Breast epithelium (tissue), 4 donors: ENCODE measurements around the gene STX12. TPM values are rescaled to one million over a fixed set of nuclear protein-coding genes. Genes with fewer than 3 reads are reported as not detected.

Source experiments
- DNase-seq, 2 donors: peaks; one replicate each; pipeline ENCODE4 v3.0.0-alpha.2; 2019; ENCODE audit warnings: low spot score in 2 of 2
- H3K27ac ChIP-seq, 2 donors: fragments of 200-600 bp; sonication (generic) in 1 of 2; one replicate each; pipeline ENCODE4 v1.5.1; 2016 to 2019; ENCODE audit warnings: mild to moderate bottlenecking in 1 of 2
- H3K27me3 ChIP-seq, 2 donors: fragments of 200-600 bp; sonication (generic) in 1 of 2; one replicate each; pipeline versions ENCODE4 v1.5.1 to v1.6.0; 2017 to 2019; ENCODE audit warnings: control low read depth in 1 of 2, mild to moderate bottlenecking in 1 of 2
- H3K36me3 ChIP-seq: fragments of 200-600 bp; one replicate; pipeline ENCODE4 v1.5.1; 2019
- H3K4me1 ChIP-seq, 2 donors: fragments of 200-600 bp; sonication (generic); one replicate each; pipeline ENCODE4 v1.5.1; 2016 to 2019; ENCODE audit warnings: control low read depth in 1 of 2
- H3K4me3 ChIP-seq, 3 donors: fragments of 200-600 bp; sonication (generic); 1 replicate in 2 of 3; 2 replicates in 1 of 3; pipeline ENCODE4 v1.5.1; 2016 to 2019; ENCODE audit warnings: mild to moderate bottlenecking in 3 of 3, moderate library complexity in 2 of 3
- H3K9me3 ChIP-seq, 2 donors: fragments of 200-600 bp; sonication (generic) in 1 of 2; one replicate each; pipeline ENCODE4 v1.5.1; 2016 to 2019; ENCODE audit warnings: control low read depth in 1 of 2
- CTCF ChIP-seq, 3 donors: fragments of 450-650 bp; IDR thresholded peaks; one replicate each; pipeline ENCODE4 v1.5.1; 2016 to 2017; ENCODE audit warnings: antibody characterized with exemption in 3 of 3, mild to moderate bottlenecking in 3 of 3, moderate library complexity in 3 of 3
- POLR2A ChIP-seq: fragments of 450-650 bp; IDR thresholded peaks from one replicate; pipeline ENCODE4 v1.6.1; 2016; ENCODE audit warnings: antibody characterized with exemption, mild to moderate bottlenecking, moderate library complexity
- POLR2AphosphoS5 ChIP-seq, 3 donors: sonication (generic); formaldehyde crosslinking; IDR thresholded peaks; one replicate each; pipeline ENCODE4 v1.6.1; 2017; ENCODE audit warnings: antibody characterized with exemption in 3 of 3
- intact Hi-C: fragments of 100-400 bp; cut with DNase I; formaldehyde crosslinking; loops from one replicate; pipeline ENCODE4 v1.15.1; 2023; ENCODE audit warnings: low total_unique reads
- total RNA-seq, 3 donors: library from RNA; depleted of rRNA; stranded (reverse); fragments of >200 nt; gene quantifications; one replicate each; pipeline ENCODE4 v1.1.0, GENCODE V29; 2016

The STX12 gene
- total RNA-seq, 3 donors from 2014 or later: 62.3 to 165 (median 80.8) TPM

GRCh38 chr1:27778056-27778455 is 5.0 kb downstream of the STX12 start:
- Histone ChIP-seq H3K27ac (no peak overlapping the region), H3K36me3 (no peaks in the 10 kb centered on the region), H3K4me3 (no peak overlapping the region), H3K4me1 (no peaks in the 10 kb centered on the region), H3K27me3 (no peaks in the 10 kb centered on the region), H3K9me3 (no peaks in the 10 kb centered on the region)
- DNase-seq: no peak
- TF ChIP-seq POLR2A: no peak
- intact Hi-C loops: no loop called here

GRCh38 chr1:27779122-27779521 is 6.1 kb downstream of the STX12 start:
- Histone ChIP-seq H3K9me3 (no peaks in the 10 kb centered on the region), H3K27ac (no peak overlapping the region), H3K4me1 (no peaks in the 10 kb centered on the region), H3K27me3 (no peaks in the 10 kb centered on the region), H3K36me3 (no peaks in the 10 kb centered on the region), H3K4me3 (no peak overlapping the region)
- intact Hi-C loops: no loop called here
- DNase-seq: no peak
- TF ChIP-seq CTCF (IDR thresholded peaks at IDR 0.05) (no peak), POLR2A (no peak), POLR2AphosphoS5 (IDR thresholded peaks at IDR 0.05) (no peak)

GRCh38 chr1:27782950-27783349 is 9.9 kb downstream of the STX12 start:
- Histone ChIP-seq H3K27ac (peak overlapping the region in 1 of 2 donors; percentile 40), H3K36me3 (no peaks in the 10 kb centered on the region), H3K4me1 (no peaks in the 10 kb centered on the region), H3K4me3 (no peak overlapping the region), H3K27me3 (no peaks in the 10 kb centered on the region), H3K9me3 (no peaks in the 10 kb centered on the region)
- no peak for TF ChIP-seq CTCF (IDR thresholded peaks at IDR 0.05)
- TF ChIP-seq POLR2A: no peak
- TF ChIP-seq POLR2AphosphoS5 (IDR thresholded peaks at IDR 0.05): no peak
- intact Hi-C loops: no loop called here
- DNase-seq: no peak

- Histone ChIP-seq H3K27ac (no peak overlapping the region), H3K4me1 (no peaks in the 10 kb centered on the region), H3K27me3 (no peaks in the 10 kb centered on the region), H3K36me3 (no peaks in the 10 kb centered on the region), H3K9me3 (no peaks in the 10 kb centered on the region), H3K4me3 (no peak overlapping the region)
- TF ChIP-seq CTCF (IDR thresholded peaks at IDR 0.05) (no peak), POLR2A (no peak), POLR2AphosphoS5 (IDR thresholded peaks at IDR 0.05) (no peak)
- DNase-seq: no peak
- intact Hi-C loops: loop anchor here (5.0 kb wide), 1 partner anchor 258 kb away; no protein-coding TSS in a partner anchor
Observed at GRCh38 chr1:27784700-27785099, 11.7 kb downstream of the STX12 start.

- no peaks in the 10 kb centered on the region for H3K36me3 ChIP-seq
- peak overlapping the region; percentile 14 to 26 for H3K27ac ChIP-seq
- H3K27me3 ChIP-seq: no peaks in the 10 kb centered on the region
- H3K9me3 ChIP-seq: no peaks in the 10 kb centered on the region
- H3K4me1 ChIP-seq: no peaks in the 10 kb centered on the region
- intact Hi-C loops: loop anchor here (5.0 kb wide), 1 partner anchor 256 kb away; no protein-coding TSS in a partner anchor
- no peak overlapping the region for H3K4me3 ChIP-seq
- TF ChIP-seq POLR2AphosphoS5 (IDR thresholded peaks at IDR 0.05): no peak
- TF ChIP-seq POLR2A: no peak
- TF ChIP-seq CTCF (IDR thresholded peaks at IDR 0.05): no peak
- no peak for DNase-seq
Observed at GRCh38 chr1:27785781-27786455, 12.9 kb downstream of the STX12 start.
